Suprapubic skin (tissue), 3 donors: Measurements from ENCODE around the gene KCNG3.

Experiments
- EP300 ChIP-seq: sonication (generic); formaldehyde crosslinking; IDR thresholded peaks from one replicate; pipeline ENCODE4 v1.6.1; 2017; ENCODE audit warnings: antibody characterized with exemption
- TF ChIP-seq, protein P1 (sequence below), 2 donors: fragments of 200-600 bp in 1 of 2; fragments of 450-650 bp in 1 of 2; sonication (generic) in 1 of 2; IDR thresholded peaks; one replicate each; pipeline ENCODE4 v1.5.1; 2016 to 2019; ENCODE audit warnings: antibody characterized with exemption in 2 of 2, mild to moderate bottlenecking in 1 of 2, moderate library complexity in 1 of 2

DNA sequence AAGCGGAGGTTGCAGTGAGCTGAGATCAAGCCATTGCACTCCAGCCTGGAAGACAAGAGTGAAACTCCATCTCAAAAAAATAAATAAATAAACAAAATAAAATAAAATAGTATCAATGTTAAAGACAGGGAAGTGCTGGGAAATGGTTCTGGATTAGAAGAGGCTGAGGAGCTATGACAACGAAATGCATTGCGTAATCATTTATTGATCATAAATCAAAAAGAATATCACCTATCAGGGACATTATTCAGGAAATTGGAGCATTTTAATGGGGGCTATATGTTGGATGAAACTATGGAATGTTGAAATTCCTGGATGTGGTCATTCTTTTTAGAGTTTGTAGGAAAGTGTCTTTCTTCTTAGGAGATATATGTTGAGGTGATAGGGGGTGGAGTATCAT, 43.7 kb upstream of the KCNG3 start:
- TF ChIP-seq, protein P1, sequence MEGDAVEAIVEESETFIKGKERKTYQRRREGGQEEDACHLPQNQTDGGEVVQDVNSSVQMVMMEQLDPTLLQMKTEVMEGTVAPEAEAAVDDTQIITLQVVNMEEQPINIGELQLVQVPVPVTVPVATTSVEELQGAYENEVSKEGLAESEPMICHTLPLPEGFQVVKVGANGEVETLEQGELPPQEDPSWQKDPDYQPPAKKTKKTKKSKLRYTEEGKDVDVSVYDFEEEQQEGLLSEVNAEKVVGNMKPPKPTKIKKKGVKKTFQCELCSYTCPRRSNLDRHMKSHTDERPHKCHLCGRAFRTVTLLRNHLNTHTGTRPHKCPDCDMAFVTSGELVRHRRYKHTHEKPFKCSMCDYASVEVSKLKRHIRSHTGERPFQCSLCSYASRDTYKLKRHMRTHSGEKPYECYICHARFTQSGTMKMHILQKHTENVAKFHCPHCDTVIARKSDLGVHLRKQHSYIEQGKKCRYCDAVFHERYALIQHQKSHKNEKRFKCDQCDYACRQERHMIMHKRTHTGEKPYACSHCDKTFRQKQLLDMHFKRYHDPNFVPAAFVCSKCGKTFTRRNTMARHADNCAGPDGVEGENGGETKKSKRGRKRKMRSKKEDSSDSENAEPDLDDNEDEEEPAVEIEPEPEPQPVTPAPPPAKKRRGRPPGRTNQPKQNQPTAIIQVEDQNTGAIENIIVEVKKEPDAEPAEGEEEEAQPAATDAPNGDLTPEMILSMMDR (IDR thresholded peaks at IDR 0.05): no peak
- no peak for TF ChIP-seq EP300
